ENCODE results near the gene CABP1.

DNA sequence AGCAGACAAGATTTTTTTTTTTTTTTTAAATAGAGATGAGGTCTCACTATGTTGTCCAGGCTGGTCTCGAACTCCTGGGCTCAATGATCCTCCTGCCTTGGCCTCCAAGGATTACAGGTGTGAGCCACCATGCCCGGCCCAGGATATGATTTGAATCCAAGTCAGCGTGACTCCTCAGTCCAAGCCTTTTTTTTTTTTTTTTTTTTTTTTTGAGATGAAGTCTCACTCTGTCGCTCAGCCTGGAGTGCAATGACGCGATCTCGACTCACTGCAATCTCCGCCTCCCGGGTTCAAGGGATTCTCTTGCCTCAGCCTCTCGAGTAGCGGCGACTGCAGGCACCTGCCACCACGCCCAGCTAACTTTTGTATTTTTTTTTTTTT lies 6.9 kb downstream of the CABP1 start:
- no peak for TF ChIP-seq CTCF (conservative IDR thresholded peaks at IDR 0.05)
- TF ChIP-seq ZFX (IDR thresholded peaks at IDR 0.05) = no peak

Measured in C4-2B (cell line).